GM19240 (cell line): ENCODE results near the gene FAM171A2.

Source experiments
- DNase-seq: peaks from one replicate; pipeline ENCODE4 v3.0.0; 2011; ENCODE audit warnings: low spot score; ENCODE audit not compliant: insufficient read length

FAM171A2 gene

DNA sequence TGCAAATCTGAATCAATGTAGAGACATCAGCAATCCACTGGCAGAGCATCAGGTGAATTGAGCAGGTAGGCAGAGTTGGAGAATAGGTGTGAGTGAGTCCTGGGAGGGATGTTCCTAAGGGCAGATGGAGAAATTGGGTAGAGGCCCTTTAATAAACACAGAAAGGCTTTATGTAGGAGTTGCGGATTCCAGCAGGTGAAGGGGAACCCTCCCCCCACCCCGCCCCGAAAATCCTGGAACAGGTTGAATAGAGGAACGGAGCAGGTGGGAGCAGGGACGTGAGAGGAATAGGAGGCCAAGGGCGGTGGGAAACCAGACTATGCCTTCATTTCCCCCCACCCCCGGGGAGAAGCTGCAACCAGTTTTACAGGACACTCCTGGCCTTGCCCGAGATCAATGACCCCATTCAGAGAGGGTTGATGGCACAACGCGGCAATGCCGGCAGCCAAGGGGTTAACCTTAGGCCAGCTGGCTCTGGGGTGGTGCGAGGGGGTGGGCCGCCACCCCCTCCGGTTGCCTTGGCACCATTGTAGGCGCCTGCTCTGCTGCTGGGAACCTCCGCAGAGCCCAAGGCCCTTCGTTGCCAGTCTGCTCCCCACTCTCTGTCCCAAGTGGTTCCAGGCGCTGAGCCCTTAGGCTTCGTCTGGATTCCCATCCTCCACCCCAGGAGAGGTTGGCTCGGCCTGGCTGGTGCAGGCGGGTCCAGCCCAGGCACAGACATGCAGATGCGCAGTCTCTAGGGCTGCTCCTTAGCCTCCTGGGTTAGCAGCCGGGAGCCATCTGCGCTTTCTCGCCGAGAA is 56.1 kb downstream of the FAM171A2 start:
- no peak for DNase-seq

DNA sequence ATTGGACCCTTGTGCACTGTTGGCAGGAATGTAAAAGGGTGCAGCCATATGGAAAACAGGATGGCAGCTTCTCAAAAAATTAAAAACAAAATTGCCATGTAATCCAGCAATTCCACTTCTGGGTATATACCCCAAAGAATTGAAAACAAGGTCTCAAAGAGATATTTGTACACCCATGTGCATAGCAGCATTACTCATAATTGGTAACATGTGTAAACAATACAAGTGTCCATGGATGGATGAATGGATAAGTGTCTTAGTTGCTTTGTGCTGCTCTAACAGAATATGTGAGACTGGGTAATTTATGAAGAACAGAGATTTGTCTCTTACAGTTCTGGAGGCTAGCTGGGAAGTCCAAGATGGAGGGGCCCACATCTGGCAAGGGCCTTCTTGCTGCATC is 59.0 kb downstream of the FAM171A2 start:
- DNase-seq: no peak
